D721Med (cell line): ENCODE results near the gene NCAPG2.

Source experiments
- DNase-seq: peaks from one replicate; pipeline ENCODE4 v3.0.0; 2011; ENCODE audit warnings: low spot score; ENCODE audit not compliant: insufficient read length
- FAIRE-seq: peaks from 2 replicates; lab custom pipeline; 2011; peaks lifted over from hg19 to GRCh38; lab: Jason Lieb, UNC
- TF ChIP-seq, protein P1 (sequence below): IDR thresholded peaks from 2 replicates; pipeline ENCODE4 v1.5.1; 2012; ENCODE audit warnings: mild to moderate bottlenecking, control low read depth; ENCODE audit not compliant: insufficient read depth; ENCODE audit errors: missing control alignments

Gene NCAPG2

GRCh38 chr7:158723714-158724385 is 19.2 kb upstream of the NCAPG2 start:
- FAIRE-seq (no peak), DNase-seq (no peak)
- TF ChIP-seq, protein P1, sequence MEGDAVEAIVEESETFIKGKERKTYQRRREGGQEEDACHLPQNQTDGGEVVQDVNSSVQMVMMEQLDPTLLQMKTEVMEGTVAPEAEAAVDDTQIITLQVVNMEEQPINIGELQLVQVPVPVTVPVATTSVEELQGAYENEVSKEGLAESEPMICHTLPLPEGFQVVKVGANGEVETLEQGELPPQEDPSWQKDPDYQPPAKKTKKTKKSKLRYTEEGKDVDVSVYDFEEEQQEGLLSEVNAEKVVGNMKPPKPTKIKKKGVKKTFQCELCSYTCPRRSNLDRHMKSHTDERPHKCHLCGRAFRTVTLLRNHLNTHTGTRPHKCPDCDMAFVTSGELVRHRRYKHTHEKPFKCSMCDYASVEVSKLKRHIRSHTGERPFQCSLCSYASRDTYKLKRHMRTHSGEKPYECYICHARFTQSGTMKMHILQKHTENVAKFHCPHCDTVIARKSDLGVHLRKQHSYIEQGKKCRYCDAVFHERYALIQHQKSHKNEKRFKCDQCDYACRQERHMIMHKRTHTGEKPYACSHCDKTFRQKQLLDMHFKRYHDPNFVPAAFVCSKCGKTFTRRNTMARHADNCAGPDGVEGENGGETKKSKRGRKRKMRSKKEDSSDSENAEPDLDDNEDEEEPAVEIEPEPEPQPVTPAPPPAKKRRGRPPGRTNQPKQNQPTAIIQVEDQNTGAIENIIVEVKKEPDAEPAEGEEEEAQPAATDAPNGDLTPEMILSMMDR = no peak

GRCh38 chr7:158723266-158723665 is 18.7 kb upstream of the NCAPG2 start:
- DNase-seq = no peak
- FAIRE-seq = no peak
- TF ChIP-seq, protein P1 = no peak

DNA sequence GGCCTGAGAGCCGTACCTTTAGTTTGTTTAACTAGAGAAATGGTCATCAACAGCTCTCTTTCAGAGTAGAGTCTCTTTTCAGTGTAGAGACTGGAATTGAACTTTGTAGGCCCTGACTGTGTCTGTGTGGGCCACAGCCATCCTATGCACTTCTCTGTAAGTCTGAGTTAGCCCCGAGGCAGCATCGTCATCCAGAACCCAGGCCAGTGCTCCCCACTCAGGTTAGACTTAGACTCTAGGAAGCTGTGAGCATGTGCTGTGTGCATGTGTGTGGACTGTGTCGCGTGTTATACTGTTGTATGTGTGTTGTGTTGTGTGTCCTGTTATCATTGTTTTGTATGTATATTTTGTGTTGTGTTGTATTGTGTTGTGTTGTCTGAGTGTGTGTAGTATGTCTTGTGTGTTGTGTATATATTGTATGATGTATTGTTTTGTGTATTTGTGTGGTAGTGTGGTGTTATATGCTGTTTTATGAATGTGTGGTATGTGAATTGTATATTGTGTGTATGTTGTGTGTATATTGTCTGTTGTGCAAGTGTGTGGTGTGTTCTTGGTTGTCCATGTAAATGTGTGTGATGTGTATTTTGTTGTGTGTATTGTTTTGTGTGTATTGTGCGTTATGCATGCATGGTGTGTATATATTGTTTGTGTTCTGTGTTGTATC is 18.1 kb upstream of the NCAPG2 start:
- TF ChIP-seq, protein P1 = no peak
- DNase-seq (no peak), FAIRE-seq (no peak)

DNA sequence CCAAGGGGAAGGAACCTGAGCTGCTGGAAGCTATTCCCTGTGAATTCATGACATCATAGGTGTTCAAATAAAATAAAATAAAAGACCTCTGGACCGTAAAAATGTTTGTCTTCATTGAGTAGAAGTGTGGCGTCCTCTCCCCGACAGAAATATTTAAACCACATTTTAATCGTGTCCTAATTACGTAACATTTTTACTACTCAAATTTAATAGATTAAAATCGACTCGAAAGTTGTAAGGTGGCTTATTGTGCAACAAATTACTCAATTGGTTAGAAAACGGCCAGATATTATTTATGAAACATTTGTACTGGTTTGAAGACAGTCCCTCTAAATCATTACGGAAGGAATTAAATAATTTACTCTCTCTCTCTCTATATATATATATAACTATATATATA is 15.5 kb upstream of the NCAPG2 start:
- TF ChIP-seq, protein P1 = no peak
- no peak for DNase-seq
- no peak for FAIRE-seq

DNA sequence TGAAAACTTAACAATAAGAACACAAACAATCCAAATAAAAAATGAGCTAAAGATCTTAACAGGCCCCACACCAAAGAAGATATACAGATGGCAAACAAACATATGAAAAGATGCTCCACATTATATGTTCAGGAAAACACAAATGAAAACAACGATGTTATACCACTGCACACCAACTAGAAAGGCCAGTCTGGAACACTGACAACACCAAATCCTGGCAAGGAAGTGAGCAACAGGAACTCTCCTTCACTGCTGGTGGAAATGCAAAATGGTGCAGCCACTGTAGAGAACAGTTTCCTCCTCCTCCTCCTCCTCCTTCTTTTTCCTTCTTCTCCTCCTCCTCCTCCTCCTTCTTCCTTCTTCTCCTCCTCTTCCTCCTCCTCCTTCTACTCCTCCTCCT is 12.2 kb upstream of the NCAPG2 start:
- no peak for FAIRE-seq
- TF ChIP-seq, protein P1 = no peak
- DNase-seq = no peak

DNA sequence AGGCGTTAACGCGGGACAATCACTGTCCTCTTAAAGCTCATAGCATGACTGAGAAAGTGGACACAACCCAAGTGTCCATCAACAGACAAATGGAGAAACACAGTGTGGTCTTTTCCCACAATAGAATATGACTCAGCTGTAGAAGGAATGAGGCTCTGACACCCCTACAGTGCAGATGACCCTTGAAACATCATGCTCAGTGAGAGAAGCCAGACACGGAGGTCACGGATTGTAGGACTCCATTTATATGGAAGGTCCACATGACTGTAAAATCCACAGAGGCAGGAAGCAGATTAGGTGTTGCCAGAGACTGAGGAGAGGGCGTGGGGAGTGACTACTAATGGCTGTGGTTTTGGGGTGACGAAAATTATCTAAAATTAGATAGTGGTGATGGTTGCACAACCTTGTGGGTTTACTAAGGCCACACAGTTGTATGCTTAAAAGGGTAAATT is 6.1 kb upstream of the NCAPG2 start:
- DNase-seq (no peak), FAIRE-seq (no peak)
- TF ChIP-seq, protein P1 = no peak

DNA sequence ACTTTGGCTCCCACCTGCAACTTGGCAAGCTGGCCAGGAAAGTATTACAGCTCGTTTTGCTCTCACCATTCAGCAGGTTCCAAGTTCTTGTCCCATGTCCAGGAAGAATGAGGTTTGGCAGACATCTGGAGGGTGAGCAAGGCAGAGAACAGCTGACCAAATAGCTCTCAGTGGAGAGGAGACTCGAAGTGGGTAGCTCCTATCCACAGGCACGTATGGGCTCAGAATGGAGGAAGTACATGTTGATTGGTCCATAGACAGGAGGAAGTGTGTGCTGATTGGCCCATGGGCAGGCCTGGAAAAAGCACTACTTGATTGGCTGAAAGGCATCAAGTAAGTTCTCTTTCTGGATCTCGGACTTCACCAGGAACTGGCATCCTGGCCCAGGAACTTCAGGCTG is 3.0 kb upstream of the NCAPG2 start:
- DNase-seq (no peak), FAIRE-seq (no peak)
- TF ChIP-seq, protein P1 = no peak
